Suprapubic skin (tissue), 3 donors: ENCODE measurements around the gene SCAMP1.

Source experiments
- CTCF ChIP-seq, 2 donors: fragments of 200-600 bp in 1 of 2; fragments of 450-650 bp in 1 of 2; sonication (generic) in 1 of 2; IDR thresholded peaks; one replicate each; pipeline ENCODE4 v1.5.1; 2016 to 2019; ENCODE audit warnings: antibody characterized with exemption in 2 of 2, mild to moderate bottlenecking in 1 of 2, moderate library complexity in 1 of 2
- EP300 ChIP-seq: sonication (generic); formaldehyde crosslinking; IDR thresholded peaks from one replicate; pipeline ENCODE4 v1.6.1; 2017; ENCODE audit warnings: antibody characterized with exemption
- POLR2A ChIP-seq, 2 donors: fragments of 450-650 bp; IDR thresholded peaks; one replicate each; pipeline ENCODE4 v1.6.1; 2017; ENCODE audit warnings: antibody characterized with exemption in 2 of 2, mild to moderate bottlenecking in 2 of 2, moderate library complexity in 2 of 2

GRCh38 chr5:78467752-78468357 is 107.4 kb downstream of the SCAMP1 start:
- TF ChIP-seq CTCF (IDR thresholded peaks at IDR 0.05) (peak; percentile 60 to 62), EP300 (no peak), POLR2A (IDR thresholded peaks at IDR 0.05) (no peak)
